Prostate gland (tissue), 2 donors: ENCODE results near the gene CST1. TPM values are rescaled to one million over a fixed set of nuclear protein-coding genes. Genes with fewer than 3 reads are reported as not detected.
A peak's percentile ranks its signal among the peaks of the same experiment; 100 is the strongest.
"Not testable (repeated sequence)": the region's sequence is repeated elsewhere in the genome, so short reads cannot be mapped to it uniquely, and the experiment has no call there.

Experiments used
- DNase-seq: peaks from one replicate; pipeline ENCODE4 v3.0.0-alpha.2; 2019; ENCODE audit warnings: low spot score
- H3K27ac ChIP-seq, 2 donors: fragments of 200-600 bp; sonication (generic); 2 replicates each; pipeline ENCODE4 v1.5.1; 2017 to 2019
- H3K27me3 ChIP-seq: fragments of 200-600 bp; sonication (generic); replicated peaks from 2 replicates; pipeline ENCODE4 v1.5.1; 2019; ENCODE audit not compliant: insufficient read depth
- H3K36me3 ChIP-seq, 2 donors: fragments of 200-600 bp; sonication (generic); 1 replicate in 1 of 2; 2 replicates in 1 of 2; pipeline versions ENCODE4 v1.5.1 to v1.8.1; 2017 to 2019
- H3K4me1 ChIP-seq: fragments of 200-600 bp; sonication (generic); replicated peaks from 2 replicates; pipeline ENCODE4 v1.5.1; 2019
- H3K4me3 ChIP-seq, 2 donors: fragments of 200-600 bp; sonication (generic); 2 replicates each; pipeline ENCODE4 v1.5.1; 2017 to 2019
- H3K9me3 ChIP-seq: fragments of 200-600 bp; sonication (generic); 2 replicates; pipeline ENCODE4 v1.5.1; 2017
- CTCF ChIP-seq, 4 experiments: fragments of 200-600 bp in 2 of 4; fragments of 450-650 bp in 2 of 4; sonication (generic) in 2 of 4; IDR thresholded peaks; 1 replicate in 3 of 4; 2 replicates in 1 of 4; pipeline ENCODE4 v1.5.1; 2016 to 2019; ENCODE audit warnings: antibody characterized with exemption in 4 of 4, mild to moderate bottlenecking in 2 of 4, moderate library complexity in 2 of 4
- POLR2A ChIP-seq: fragments of 450-650 bp; IDR thresholded peaks from one replicate; pipeline ENCODE4 v1.6.1; 2016; ENCODE audit warnings: antibody characterized with exemption, mild to moderate bottlenecking
- POLR2AphosphoS5 ChIP-seq: sonication (generic); formaldehyde crosslinking; IDR thresholded peaks from one replicate; pipeline ENCODE4 v1.6.1; 2017; ENCODE audit warnings: antibody characterized with exemption
- WGBS: methylation state at CpG from one replicate; pipeline ENCODE4 v1.1.5; 2018; 5-methylcytosine and 5-hydroxymethylcytosine counted together
- intact Hi-C: fragments of 100-400 bp; cut with DNase I; formaldehyde crosslinking; loops from one replicate; pipeline ENCODE4 v1.14.2; 2022
- total RNA-seq, 2 donors: library from RNA; depleted of rRNA; stranded (reverse); fragments of >200 nt; gene quantifications; one replicate each; pipeline ENCODE4 v1.1.0, GENCODE V29; 2016

CST1 gene
- total RNA-seq, 2 donors from 2014 or later: 1.2 to 8.3 TPM

GRCh38 chr20:23766531-23766930 is 15.8 kb upstream of the CST1 start:
- WGBS: 83% methylated on average over 1 of the region's 1 CpG
- TF ChIP-seq CTCF (IDR thresholded peaks at IDR 0.05) (no peak), POLR2A (no peak), POLR2AphosphoS5 (no peak)
- no peaks in the 10 kb centered on the region for H3K4me1 ChIP-seq
- no peaks in the 10 kb centered on the region for H3K36me3 ChIP-seq
- no peak for DNase-seq
- H3K4me3 ChIP-seq: no peak overlapping the region
- intact Hi-C loops: no loop called here
- H3K27ac ChIP-seq: no peak overlapping the region
- H3K9me3 ChIP-seq: no peaks in the 10 kb centered on the region
- no peaks in the 10 kb centered on the region for H3K27me3 ChIP-seq

GRCh38 chr20:23765578-23765977 is 14.8 kb upstream of the CST1 start:
- no peak overlapping the region for H3K4me3 ChIP-seq
- intact Hi-C loops: no loop called here
- WGBS: 89% methylated on average over 5 of the region's 5 CpGs
- H3K27ac ChIP-seq: no peak overlapping the region
- H3K4me1 ChIP-seq: no peaks in the 10 kb centered on the region
- H3K9me3 ChIP-seq: no peaks in the 10 kb centered on the region
- no peaks in the 10 kb centered on the region for H3K36me3 ChIP-seq
- DNase-seq: no peak
- TF ChIP-seq POLR2AphosphoS5 (no peak), POLR2A (no peak)
- H3K27me3 ChIP-seq: no peaks in the 10 kb centered on the region

- DNase-seq, H3K4me3 ChIP-seq, H3K27ac ChIP-seq, H3K27me3 ChIP-seq, intact Hi-C loops, H3K36me3 ChIP-seq, H3K4me1 ChIP-seq, H3K9me3 ChIP-seq: not testable (repeated sequence)
- WGBS: 36% methylated on average over 2 of the region's 2 CpGs
Measured at GRCh38 chr20:23764630-23765029, 13.9 kb upstream of the CST1 start.

- Histone ChIP-seq H3K27me3 (no peaks in the 10 kb centered on the region), H3K27ac (no peak overlapping the region), H3K4me1 (no peaks in the 10 kb centered on the region), H3K9me3 (no peaks in the 10 kb centered on the region), H3K36me3 (no peaks in the 10 kb centered on the region), H3K4me3 (no peak overlapping the region)
- intact Hi-C loops: no loop called here
- no peak for DNase-seq
- TF ChIP-seq POLR2AphosphoS5 (no peak), CTCF (IDR thresholded peaks at IDR 0.05) (no peak), POLR2A (no peak)
Measured at GRCh38 chr20:23763345-23763744, 12.6 kb upstream of the CST1 start.

GRCh38 chr20:23759306-23759940 is 8.7 kb upstream of the CST1 start:
- intact Hi-C loops: no loop called here
- Histone ChIP-seq H3K27me3 (no peaks in the 10 kb centered on the region), H3K4me3 (no peak overlapping the region), H3K27ac (no peak overlapping the region), H3K4me1 (no peaks in the 10 kb centered on the region), H3K36me3 (no peaks in the 10 kb centered on the region), H3K9me3 (no peaks in the 10 kb centered on the region)
- no peak for DNase-seq
- TF ChIP-seq POLR2AphosphoS5: no peak
- no peak for TF ChIP-seq POLR2A
- TF ChIP-seq CTCF (IDR thresholded peaks at IDR 0.05): no peak
- WGBS: 79% methylated on average over 2 of the region's 2 CpGs

- H3K9me3 ChIP-seq, H3K4me3 ChIP-seq, intact Hi-C loops, H3K4me1 ChIP-seq, H3K27me3 ChIP-seq, DNase-seq, H3K36me3 ChIP-seq: not testable (repeated sequence)
- peak overlapping the region in 1 of 2 donors; percentile 10 for H3K27ac ChIP-seq
- 11% methylated on average over 3 of the region's 3 CpGs for WGBS
Measured at GRCh38 chr20:23756792-23757191, 6.1 kb upstream of the CST1 start.

GRCh38 chr20:23755131-23755611 is 4.4 kb upstream of the CST1 start:
- H3K4me1 ChIP-seq, H3K36me3 ChIP-seq, H3K27me3 ChIP-seq, H3K27ac ChIP-seq, H3K9me3 ChIP-seq, DNase-seq, intact Hi-C loops, H3K4me3 ChIP-seq: not testable (repeated sequence)
- WGBS: 76% methylated on average over 3 of the region's 3 CpGs
